Loucy (cell line): ENCODE data around the gene LGALS9.

Experiments used
- H2AFZ ChIP-seq: fragments of 200-600 bp; sonication (generic); 2 replicates; pipeline ENCODE4 v1.6.0; 2016; ENCODE audit warnings: antibody characterized with exemption, mild to moderate bottlenecking, low read length, moderate library complexity
- H3F3A ChIP-seq: fragments of 200-600 bp; 2 replicates; pipeline ENCODE4 v1.6.0; 2016; ENCODE audit warnings: antibody characterized with exemption, low read depth, mild to moderate bottlenecking
- H3K27me3 ChIP-seq: fragments of 200-600 bp; sonication (generic); 2 replicates; pipeline ENCODE4 v1.6.1; 2014; ENCODE audit warnings: low read length, mild to moderate bottlenecking; ENCODE audit not compliant: insufficient read depth, poor library complexity, severe bottlenecking
- H3K36me3 ChIP-seq: fragments of 200-600 bp; sonication (generic); 2 replicates; pipeline ENCODE4 v1.6.1; 2016; ENCODE audit warnings: low read length; ENCODE audit not compliant: insufficient read depth
- H3K4me1 ChIP-seq: fragments of 200-600 bp; sonication (generic); 2 replicates; pipeline ENCODE4 v1.5.1; 2014; ENCODE audit warnings: low read length, mild to moderate bottlenecking; ENCODE audit not compliant: insufficient read depth, poor library complexity, severe bottlenecking
- H3K4me2 ChIP-seq: fragments of 200-600 bp; sonication (generic); 2 replicates; pipeline ENCODE4 v1.6.0; 2014; ENCODE audit warnings: antibody characterized with exemption, low read length, low read depth, mild to moderate bottlenecking; ENCODE audit not compliant: poor library complexity, severe bottlenecking
- H3K4me3 ChIP-seq: fragments of 200-600 bp; sonication (generic); 2 replicates; pipeline ENCODE4 v1.5.1; 2014; ENCODE audit warnings: low read length, mild to moderate bottlenecking, mixed read lengths; ENCODE audit not compliant: poor library complexity, severe bottlenecking
- H3K79me2 ChIP-seq: fragments of 200-600 bp; sonication (generic); 2 replicates; pipeline ENCODE4 v1.6.1; 2014; ENCODE audit warnings: low read length; ENCODE audit not compliant: insufficient read depth
- H3K9ac ChIP-seq: fragments of 200-600 bp; sonication (generic); 2 replicates; pipeline ENCODE4 v1.6.0; 2014; ENCODE audit warnings: mild to moderate bottlenecking, low read depth, low read length, moderate library complexity; ENCODE audit not compliant: poor library complexity, severe bottlenecking
- H3K9me2 ChIP-seq: fragments of 200-600 bp; sonication (generic); replicated peaks from 2 replicates; pipeline ENCODE4 v1.6.1; 2016; ENCODE audit warnings: low read depth, low read length, mixed read lengths
- H3K9me3 ChIP-seq: fragments of 200-600 bp; sonication (generic); 2 replicates; pipeline ENCODE4 v1.6.1; 2014; ENCODE audit warnings: mild to moderate bottlenecking, antibody characterized with exemption, low read length, low read depth; ENCODE audit not compliant: insufficient read depth
- H4K20me1 ChIP-seq: fragments of 200-600 bp; sonication (generic); 2 replicates; pipeline ENCODE4 v1.6.0; 2014; ENCODE audit warnings: antibody characterized with exemption, low read length, mild to moderate bottlenecking; ENCODE audit not compliant: insufficient read depth, poor library complexity, severe bottlenecking
- CTCF ChIP-seq: fragments of 200-600 bp; sonication (generic); conservative IDR thresholded peaks from 2 replicates; pipeline ENCODE4 v1.5.1; 2014; ENCODE audit warnings: mild to moderate bottlenecking, antibody characterized with exemption, low read length
- EZH2phosphoT487 ChIP-seq: fragments of 200-600 bp; IDR thresholded peaks from 2 replicates; pipeline ENCODE4 v1.6.1; 2018; ENCODE audit warnings: antibody characterized with exemption, mild to moderate bottlenecking, moderate library complexity, borderline replicate concordance

The LGALS9 gene

GRCh38 chr17:27601975-27602302 lies 29.0 kb upstream of the LGALS9 start:
- H3K79me2 ChIP-seq, result no peaks in the 10 kb centered on the region
- H2AFZ ChIP-seq, result no peak overlapping the region
- H3K9me2 ChIP-seq, result no peaks in the 10 kb centered on the region
- no peaks in the 10 kb centered on the region for H4K20me1 ChIP-seq
- H3K4me2 ChIP-seq, result peak overlapping the region; percentile 70
- H3K9ac ChIP-seq, result peak overlapping the region; percentile 58
- no peaks in the 10 kb centered on the region for H3K27me3 ChIP-seq
- peaks cover 24% of the 10 kb centered on the region for H3K4me1 ChIP-seq
- peak overlapping the region; percentile 46 for H3K4me3 ChIP-seq
- 0 out of 2 replicates have a peak, but pooled peaks cover 3% of the 10 kb centered on the region for H3F3A ChIP-seq
- no peak for TF ChIP-seq CTCF
- H3K36me3 ChIP-seq, result peaks cover 26% of the 10 kb centered on the region; the same call in 1 of the 2 replicates
- no peaks in the 10 kb centered on the region for H3K9me3 ChIP-seq

GRCh38 chr17:27602721-27603420 lies 28.1 kb upstream of the LGALS9 start:
- Histone ChIP-seq H3K36me3 (peaks cover 31% of the 10 kb centered on the region; the same call in 1 of the 2 replicates), H3K27me3 (no peaks in the 10 kb centered on the region), H3K4me2 (peak overlapping the region; percentile 70), H3K79me2 (no peaks in the 10 kb centered on the region), H3K9ac (peak overlapping the region; percentile 58), H3K4me1 (peaks cover 24% of the 10 kb centered on the region), H3F3A (0 out of 2 replicates have a peak, but pooled peaks cover 3% of the 10 kb centered on the region), H2AFZ (peak overlapping the region; percentile 52; the same call in 1 of the 2 replicates), H4K20me1 (no peaks in the 10 kb centered on the region), H3K9me3 (no peaks in the 10 kb centered on the region), H3K4me3 (peak overlapping the region; percentile 46), H3K9me2 (no peaks in the 10 kb centered on the region)
- TF ChIP-seq CTCF (peak; percentile 98), EZH2phosphoT487 (no peak)

- H4K20me1 ChIP-seq, result no peaks in the 10 kb centered on the region
- peak overlapping the region; percentile 58 for H3K9ac ChIP-seq
- no peaks in the 10 kb centered on the region for H3K27me3 ChIP-seq
- no peaks in the 10 kb centered on the region for H3K79me2 ChIP-seq
- H3K4me2 ChIP-seq, result peak overlapping the region; percentile 70
- H3K9me3 ChIP-seq, result no peaks in the 10 kb centered on the region
- peak overlapping the region; percentile 46 for H3K4me3 ChIP-seq
- H3F3A ChIP-seq, result 0 out of 2 replicates have a peak, but pooled peaks cover 3% of the 10 kb centered on the region
- H3K9me2 ChIP-seq, result no peaks in the 10 kb centered on the region
- H2AFZ ChIP-seq, result no peak overlapping the region
- peaks cover 31% of the 10 kb centered on the region; the same call in 1 of the 2 replicates for H3K36me3 ChIP-seq
- H3K4me1 ChIP-seq, result peaks cover 24% of the 10 kb centered on the region
- TF ChIP-seq EZH2phosphoT487, result no peak
- TF ChIP-seq CTCF, result peak; percentile 0; the same call in 1 of the 2 replicates
These were observed 27.6 kb upstream of the LGALS9 start for GRCh38 chr17:27603421-27603770.
